ENCODE measurements around the gene DESI2. TPM values are rescaled to one million over a fixed set of nuclear protein-coding genes. Genes with fewer than 3 reads are reported as not detected.

The DESI2 gene
- total and polyA plus RNA-seq, 7 donors = 15.0 to 37.3 (median 34.2) TPM

DNA sequence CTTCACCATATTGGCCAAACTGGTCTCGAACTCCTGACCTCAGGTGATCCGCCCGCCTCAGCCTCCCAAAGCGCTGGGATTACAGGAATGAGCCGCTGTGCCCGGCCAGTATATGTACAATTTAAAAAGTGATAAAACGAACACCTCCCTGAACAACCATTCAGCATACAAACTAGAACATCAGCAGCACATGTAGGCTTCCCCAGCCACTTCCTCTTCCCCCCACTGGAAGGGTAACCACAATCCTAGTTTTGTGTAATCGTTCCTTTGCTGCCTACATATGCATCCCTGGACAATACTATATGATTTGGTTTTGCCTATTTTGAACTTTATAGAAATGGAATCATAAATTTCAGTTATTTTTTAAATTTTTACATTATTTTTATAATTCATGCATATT is 60.4 kb downstream of the DESI2 start:
- 86% methylated on average over 8 of the region's 8 CpGs for WGBS, 2 donors
- intact Hi-C loops (cut with DNase I) = no loop called here
- Histone ChIP-seq H3K36me3 (no peaks in the 10 kb centered on the region), H3K27ac (no peak overlapping the region), H3K9me3 (no peaks in the 10 kb centered on the region), H3K4me1 (no peaks in the 10 kb centered on the region), H3K27me3 (no peaks in the 10 kb centered on the region), H3K4me3 (no peak overlapping the region)
- TF ChIP-seq, protein P1, sequence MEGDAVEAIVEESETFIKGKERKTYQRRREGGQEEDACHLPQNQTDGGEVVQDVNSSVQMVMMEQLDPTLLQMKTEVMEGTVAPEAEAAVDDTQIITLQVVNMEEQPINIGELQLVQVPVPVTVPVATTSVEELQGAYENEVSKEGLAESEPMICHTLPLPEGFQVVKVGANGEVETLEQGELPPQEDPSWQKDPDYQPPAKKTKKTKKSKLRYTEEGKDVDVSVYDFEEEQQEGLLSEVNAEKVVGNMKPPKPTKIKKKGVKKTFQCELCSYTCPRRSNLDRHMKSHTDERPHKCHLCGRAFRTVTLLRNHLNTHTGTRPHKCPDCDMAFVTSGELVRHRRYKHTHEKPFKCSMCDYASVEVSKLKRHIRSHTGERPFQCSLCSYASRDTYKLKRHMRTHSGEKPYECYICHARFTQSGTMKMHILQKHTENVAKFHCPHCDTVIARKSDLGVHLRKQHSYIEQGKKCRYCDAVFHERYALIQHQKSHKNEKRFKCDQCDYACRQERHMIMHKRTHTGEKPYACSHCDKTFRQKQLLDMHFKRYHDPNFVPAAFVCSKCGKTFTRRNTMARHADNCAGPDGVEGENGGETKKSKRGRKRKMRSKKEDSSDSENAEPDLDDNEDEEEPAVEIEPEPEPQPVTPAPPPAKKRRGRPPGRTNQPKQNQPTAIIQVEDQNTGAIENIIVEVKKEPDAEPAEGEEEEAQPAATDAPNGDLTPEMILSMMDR (IDR thresholded peaks at IDR 0.05) = no peak
- no peak for TF ChIP-seq POLR2A (IDR thresholded peaks at IDR 0.05)
- DNase-seq = no peak

DNA sequence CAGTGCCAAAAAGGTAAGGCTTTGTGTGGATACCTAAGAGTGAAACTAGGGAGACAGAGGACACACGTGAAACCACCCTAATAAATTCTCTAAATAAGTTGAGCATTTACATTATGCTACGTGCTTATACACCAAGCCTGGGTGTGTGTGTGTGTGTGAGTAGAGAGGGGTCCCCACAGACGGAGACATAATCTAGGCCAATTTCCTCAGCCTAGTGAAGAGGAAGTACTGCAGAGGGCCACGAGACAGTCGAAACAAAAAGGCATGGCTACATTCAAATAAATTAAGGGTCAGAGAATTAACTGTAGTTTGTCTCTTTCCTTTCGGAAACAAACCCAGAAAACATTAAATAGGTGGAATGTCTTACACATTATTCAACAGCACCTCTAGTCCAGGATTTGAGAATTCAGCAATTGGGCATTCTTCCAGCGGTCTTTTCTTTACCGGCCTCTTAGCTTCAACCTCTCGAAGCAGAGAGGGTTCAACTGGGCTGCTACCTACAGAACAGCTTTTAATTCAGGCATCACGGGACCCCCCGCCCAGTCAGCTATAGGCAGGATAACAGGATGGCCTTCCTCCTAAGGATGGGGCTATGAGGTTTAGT is 75.0 kb downstream of the DESI2 start:
- H3K27ac ChIP-seq = no peak overlapping the region
- 87 to 92% methylated on average over 11 of the region's 11 CpGs for WGBS, 2 donors
- no peak overlapping the region for H3K4me3 ChIP-seq
- H3K4me1 ChIP-seq = peaks cover 0 to 10% (median 8%) of the 10 kb centered on the region in 4 donors
- H3K9me3 ChIP-seq = no peaks in the 10 kb centered on the region
- no peaks in the 10 kb centered on the region for H3K36me3 ChIP-seq
- DNase-seq = no peak
- intact Hi-C loops (cut with DNase I) = no loop called here
- TF ChIP-seq POLR2AphosphoS5 (IDR thresholded peaks at IDR 0.05) (no peak), POLR2A (IDR thresholded peaks at IDR 0.05) (no peak), EP300 (IDR thresholded peaks at IDR 0.05) (no peak)
- TF ChIP-seq, protein P1 (IDR thresholded peaks at IDR 0.05) = no peak
- no peaks in the 10 kb centered on the region for H3K27me3 ChIP-seq

DNA sequence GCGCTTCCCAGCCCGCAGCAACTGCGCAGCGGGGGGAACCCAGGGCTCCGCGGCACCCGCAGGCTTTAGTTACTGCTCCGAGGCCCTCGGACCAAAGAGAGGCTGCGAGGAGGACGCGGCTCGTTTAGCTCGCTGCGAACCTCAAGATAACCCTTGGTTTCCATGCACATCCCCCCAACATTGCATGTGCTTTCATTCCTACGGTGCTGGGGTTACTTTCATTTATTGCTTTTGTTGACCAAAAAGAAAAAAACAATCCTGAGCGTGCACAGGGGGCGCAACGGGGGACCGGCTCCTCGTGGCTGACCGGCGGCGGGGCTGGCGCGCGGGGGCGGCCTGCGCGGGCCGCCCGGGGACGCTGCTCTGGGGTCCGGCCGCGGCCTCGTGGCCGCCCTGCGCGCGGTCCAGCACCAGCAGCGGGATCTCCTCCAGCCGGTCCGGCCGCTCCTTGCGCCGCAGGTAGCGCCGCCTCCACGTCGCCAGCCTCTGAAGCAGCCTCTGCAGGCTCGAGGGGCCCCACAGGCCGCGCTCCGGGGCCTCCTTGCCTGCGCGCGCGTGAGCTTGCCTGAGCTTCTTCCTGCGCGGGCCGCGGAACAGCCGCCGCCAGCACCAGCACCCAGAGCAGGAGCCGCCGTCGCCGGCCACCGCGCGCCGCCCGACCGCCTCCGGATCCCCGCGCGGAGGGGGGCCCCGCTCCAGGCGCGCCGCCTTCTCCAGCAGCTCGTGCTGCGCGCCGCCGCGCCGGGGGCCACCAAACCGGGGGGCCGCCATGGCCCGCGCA is 77.4 kb downstream of the DESI2 start:
- H3K9me3 ChIP-seq = no peaks in the 10 kb centered on the region
- WGBS, 2 donors = 0 to 1% methylated on average over 94 of the region's 94 CpGs
- TF ChIP-seq, protein P1 (IDR thresholded peaks at IDR 0.05) = no peak
- TF ChIP-seq POLR2A (IDR thresholded peaks at IDR 0.05) (no peak), POLR2AphosphoS5 (IDR thresholded peaks at IDR 0.05) (no peak), EP300 (IDR thresholded peaks at IDR 0.05) (no peak)
- peak overlapping the region in 3 of 4 donors; percentile 57 to 68 (median 60) for H3K27ac ChIP-seq
- H3K27me3 ChIP-seq = no peaks in the 10 kb centered on the region
- peaks cover 0 to 10% (median 8%) of the 10 kb centered on the region in 4 donors for H3K4me1 ChIP-seq
- peak overlapping the region; percentile 36 to 62 (median 60) for H3K4me3 ChIP-seq
- intact Hi-C loops (cut with DNase I) = loop anchor here (5.0 kb wide), 1 partner anchor 78 kb away; the partner anchor contains the start of gene DESI2
- H3K36me3 ChIP-seq = no peaks in the 10 kb centered on the region
- DNase-seq = no peak

DNA sequence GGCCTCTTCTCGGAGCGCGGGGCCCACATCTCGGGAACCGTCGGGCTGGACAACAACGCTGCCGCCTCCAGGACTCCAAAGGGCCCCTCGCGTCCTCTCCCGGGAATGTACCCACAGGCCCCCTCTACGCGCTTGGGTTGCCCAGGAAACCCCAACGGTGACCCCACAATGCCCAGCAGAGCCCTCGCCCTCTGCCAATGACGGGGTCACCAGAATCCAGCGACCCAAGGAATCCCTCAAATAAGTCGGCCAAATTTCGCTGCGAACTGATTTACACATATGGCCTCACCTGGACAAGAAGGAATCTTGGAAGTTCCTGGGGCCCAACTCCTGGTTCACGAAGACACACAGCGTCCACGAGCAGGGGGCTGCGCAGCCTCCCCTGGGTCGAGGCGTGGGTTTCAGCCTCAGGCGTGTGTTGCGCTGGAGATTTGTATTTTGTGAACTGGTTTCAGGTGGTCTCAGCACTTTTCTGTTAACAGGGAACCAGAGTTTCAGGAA is 78.1 kb downstream of the DESI2 start:
- TF ChIP-seq POLR2AphosphoS5 (IDR thresholded peaks at IDR 0.05) = no peak
- TF ChIP-seq POLR2A (IDR thresholded peaks at IDR 0.05) = no peak
- no peak for TF ChIP-seq EP300 (IDR thresholded peaks at IDR 0.05)
- TF ChIP-seq, protein P1 (IDR thresholded peaks at IDR 0.05) = no peak
- H3K4me3 ChIP-seq = peak overlapping the region; percentile 36 to 62 (median 60)
- WGBS, 2 donors = 53 to 54% methylated on average over 28 of the region's 28 CpGs
- no peaks in the 10 kb centered on the region for H3K36me3 ChIP-seq
- no peaks in the 10 kb centered on the region for H3K9me3 ChIP-seq
- H3K27ac ChIP-seq = peak overlapping the region in 3 of 4 donors; percentile 57 to 68 (median 60)
- no peaks in the 10 kb centered on the region for H3K27me3 ChIP-seq
- peaks cover 0 to 10% (median 8%) of the 10 kb centered on the region in 4 donors for H3K4me1 ChIP-seq
- intact Hi-C loops (cut with DNase I) = loop anchor here (5.0 kb wide), 1 partner anchor 79 kb away; the partner anchor contains the start of gene DESI2
- DNase-seq = no peak

All from sigmoid colon (tissue), 7 donors.